ENCODE measurements around the gene CRYAA.
"Not testable (repeated sequence)": the region's sequence is repeated elsewhere in the genome, so short reads cannot be mapped to it uniquely, and the experiment has no call there.

Gene CRYAA

GRCh38 chr21:43177043-43177906 lies 8.5 kb downstream of the CRYAA start:
- DNase-seq (ENCODE audit: low read depth): not testable (repeated sequence)

- DNase-seq (ENCODE audit: low read depth): not testable (repeated sequence)
These were observed 9.5 kb downstream of the CRYAA start for GRCh38 chr21:43178175-43178826.

GRCh38 chr21:43181033-43181432 lies 12.2 kb downstream of the CRYAA start:
- DNase-seq (ENCODE audit: low read depth): not testable (repeated sequence)

- DNase-seq (ENCODE audit: low read depth): not testable (repeated sequence)
These were observed 18.5 kb downstream of the CRYAA start for GRCh38 chr21:43187268-43187667.

- no peak for DNase-seq (ENCODE audit: low read depth)
These were observed 18.9 kb downstream of the CRYAA start for GRCh38 chr21:43187715-43188114.

GRCh38 chr21:43188181-43188580 lies 19.4 kb downstream of the CRYAA start:
- no peak for DNase-seq (ENCODE audit: low read depth)

- no peak for DNase-seq (ENCODE audit: low read depth)
These were observed 19.9 kb downstream of the CRYAA start for GRCh38 chr21:43188592-43189210.

GRCh38 chr21:43189936-43190335 lies 21.1 kb downstream of the CRYAA start:
- DNase-seq (ENCODE audit: low read depth): no peak

GRCh38 chr21:43190544-43190943 lies 21.7 kb downstream of the CRYAA start:
- no peak for DNase-seq (ENCODE audit: low read depth)

- no peak for DNase-seq (ENCODE audit: low read depth)
These were observed 22.1 kb downstream of the CRYAA start for GRCh38 chr21:43190951-43191350.

GRCh38 chr21:43191521-43191920 lies 22.7 kb downstream of the CRYAA start:
- DNase-seq (ENCODE audit: low read depth): no peak

GRCh38 chr21:43191971-43192370 lies 23.2 kb downstream of the CRYAA start:
- DNase-seq (ENCODE audit: low read depth): no peak

- no peak for DNase-seq (ENCODE audit: low read depth)
These were observed 23.8 kb downstream of the CRYAA start for GRCh38 chr21:43192501-43193081.

GRCh38 chr21:43193088-43193650 lies 24.4 kb downstream of the CRYAA start:
- DNase-seq (ENCODE audit: low read depth): no peak

GRCh38 chr21:43193651-43194302 lies 25.0 kb downstream of the CRYAA start:
- peak; percentile 69 for DNase-seq (ENCODE audit: low read depth)

- no peak for DNase-seq (ENCODE audit: low read depth)
These were observed 25.7 kb downstream of the CRYAA start for GRCh38 chr21:43194303-43195120.

GRCh38 chr21:43195121-43196021 lies 26.6 kb downstream of the CRYAA start:
- DNase-seq (ENCODE audit: low read depth): peak; percentile 9

- no peak for DNase-seq (ENCODE audit: low read depth)
These were observed 28.0 kb downstream of the CRYAA start for GRCh38 chr21:43196826-43197225.

GRCh38 chr21:43198376-43198775 lies 29.6 kb downstream of the CRYAA start:
- no peak for DNase-seq (ENCODE audit: low read depth)

GRCh38 chr21:43201491-43201890 lies 32.7 kb downstream of the CRYAA start:
- DNase-seq (ENCODE audit: low read depth): no peak

Data from stromal cell of bone marrow (primary cell).